Measurements from ENCODE around the gene LMO7. TPM values are rescaled to one million over a fixed set of nuclear protein-coding genes. Genes with fewer than 3 reads are reported as not detected.

LMO7 gene
- total RNA-seq, 1 donor from 2014 or later: 176 TPM

DNA sequence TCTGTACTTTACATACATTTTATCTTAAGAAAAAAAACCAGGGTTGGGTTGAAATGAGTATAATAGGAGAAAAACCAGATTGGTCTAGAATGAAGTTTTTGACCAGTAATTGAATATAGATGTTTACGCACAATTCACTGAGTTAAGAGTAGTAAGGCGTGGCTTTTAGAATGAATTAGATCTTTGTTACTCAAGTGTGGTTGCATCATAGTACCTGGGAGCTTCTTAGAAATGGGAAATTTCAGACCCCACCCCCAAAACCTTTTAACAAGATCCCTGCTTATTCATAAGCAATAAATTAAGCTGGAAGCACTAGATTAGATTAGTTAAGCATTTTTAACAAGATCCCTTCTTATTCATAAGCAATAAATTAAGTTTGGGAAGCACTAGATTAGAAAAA is 28.7 kb upstream of the LMO7 start:
- intact Hi-C loops (cut with DNase I): no loop called here

DNA sequence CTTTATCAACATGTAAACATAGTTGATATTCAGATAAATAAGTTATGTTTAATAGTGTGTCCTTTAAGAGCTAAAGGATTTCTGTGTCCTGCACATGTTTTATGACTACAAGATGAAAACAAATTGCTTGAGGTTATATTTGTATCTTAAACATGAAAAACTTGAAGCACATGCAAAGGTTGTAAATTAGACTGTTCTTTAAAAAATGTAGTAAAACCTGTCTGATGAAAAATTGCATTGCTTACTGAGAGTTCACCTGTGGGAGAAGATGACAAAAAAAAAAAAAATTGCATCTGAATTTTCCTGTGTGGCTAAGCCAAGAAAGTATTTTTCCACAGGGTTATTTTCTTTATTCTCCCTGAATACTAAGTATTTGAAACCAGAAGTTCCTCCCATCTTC is 25.7 kb upstream of the LMO7 start:
- H3K4me3 ChIP-seq: no peak overlapping the region
- H3K4me1 ChIP-seq: no peaks in the 10 kb centered on the region
- intact Hi-C loops (cut with DNase I): no loop called here
- H3K27me3 ChIP-seq: no peaks in the 10 kb centered on the region
- no peak overlapping the region for H3K27ac ChIP-seq
- H3K36me3 ChIP-seq: no peaks in the 10 kb centered on the region
- TF ChIP-seq, protein P1, sequence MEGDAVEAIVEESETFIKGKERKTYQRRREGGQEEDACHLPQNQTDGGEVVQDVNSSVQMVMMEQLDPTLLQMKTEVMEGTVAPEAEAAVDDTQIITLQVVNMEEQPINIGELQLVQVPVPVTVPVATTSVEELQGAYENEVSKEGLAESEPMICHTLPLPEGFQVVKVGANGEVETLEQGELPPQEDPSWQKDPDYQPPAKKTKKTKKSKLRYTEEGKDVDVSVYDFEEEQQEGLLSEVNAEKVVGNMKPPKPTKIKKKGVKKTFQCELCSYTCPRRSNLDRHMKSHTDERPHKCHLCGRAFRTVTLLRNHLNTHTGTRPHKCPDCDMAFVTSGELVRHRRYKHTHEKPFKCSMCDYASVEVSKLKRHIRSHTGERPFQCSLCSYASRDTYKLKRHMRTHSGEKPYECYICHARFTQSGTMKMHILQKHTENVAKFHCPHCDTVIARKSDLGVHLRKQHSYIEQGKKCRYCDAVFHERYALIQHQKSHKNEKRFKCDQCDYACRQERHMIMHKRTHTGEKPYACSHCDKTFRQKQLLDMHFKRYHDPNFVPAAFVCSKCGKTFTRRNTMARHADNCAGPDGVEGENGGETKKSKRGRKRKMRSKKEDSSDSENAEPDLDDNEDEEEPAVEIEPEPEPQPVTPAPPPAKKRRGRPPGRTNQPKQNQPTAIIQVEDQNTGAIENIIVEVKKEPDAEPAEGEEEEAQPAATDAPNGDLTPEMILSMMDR (IDR thresholded peaks at IDR 0.05): no peak
- H3K9me3 ChIP-seq: no peaks in the 10 kb centered on the region
- DNase-seq (ENCODE audit: low spot score in 2 of 2): no peak

More for the DNA sequence above, 28.7 kb upstream of the LMO7 start:
- H3K9me3 ChIP-seq: no peaks in the 10 kb centered on the region
- no peak for DNase-seq (ENCODE audit: low spot score in 2 of 2)
- no peaks in the 10 kb centered on the region for H3K4me1 ChIP-seq
- H3K27ac ChIP-seq: no peak overlapping the region
- H3K27me3 ChIP-seq: no peaks in the 10 kb centered on the region
- TF ChIP-seq, protein P1 (IDR thresholded peaks at IDR 0.05): no peak
- no peaks in the 10 kb centered on the region for H3K36me3 ChIP-seq
- no peak overlapping the region for H3K4me3 ChIP-seq

DNA sequence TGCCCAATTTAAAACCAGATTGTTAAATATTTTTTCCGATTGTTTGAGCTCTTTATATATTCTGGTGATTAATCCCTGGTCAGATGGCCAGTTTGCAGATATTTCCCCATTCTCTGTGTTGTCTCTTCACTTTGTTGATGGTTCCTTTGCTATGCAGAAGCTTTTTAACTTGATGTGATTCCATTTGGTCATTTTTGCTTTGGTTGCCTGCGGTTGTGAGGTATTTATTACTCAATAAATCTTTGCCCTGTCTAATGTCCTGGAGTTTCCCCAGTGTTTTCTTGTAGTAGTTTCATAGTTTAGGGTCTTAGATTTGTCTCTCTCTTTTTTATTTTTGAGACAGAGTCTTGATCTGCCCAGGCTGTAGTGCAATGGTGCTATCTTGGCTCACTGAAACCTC is 23.8 kb upstream of the LMO7 start:
- Histone ChIP-seq H3K27ac (no peak overlapping the region), H3K36me3 (no peaks in the 10 kb centered on the region), H3K4me3 (no peak overlapping the region), H3K27me3 (no peaks in the 10 kb centered on the region), H3K4me1 (no peaks in the 10 kb centered on the region), H3K9me3 (no peaks in the 10 kb centered on the region)
- DNase-seq (ENCODE audit: low spot score in 2 of 2): no peak
- TF ChIP-seq, protein P1 (IDR thresholded peaks at IDR 0.05): no peak
- intact Hi-C loops (cut with DNase I): no loop called here

DNA sequence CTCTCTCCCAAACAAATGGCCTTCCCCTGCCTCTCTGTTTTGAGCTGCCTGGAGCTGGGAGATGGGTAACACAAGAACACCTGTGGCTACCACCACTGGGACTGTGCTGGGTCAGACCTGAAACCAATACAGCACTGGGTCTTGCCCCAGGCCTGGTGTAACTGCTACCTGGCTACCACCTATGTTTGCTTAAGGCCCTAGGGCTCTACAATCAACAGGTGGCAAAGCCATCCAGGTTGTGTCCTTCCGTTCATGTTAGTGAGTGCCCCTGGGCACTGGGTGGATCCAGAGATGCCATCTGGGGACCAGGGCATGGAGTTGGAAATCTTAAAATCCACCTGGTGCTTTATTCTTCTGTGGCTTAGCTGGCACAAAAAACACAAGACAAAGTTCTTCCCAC is 18.9 kb upstream of the LMO7 start:
- TF ChIP-seq, protein P1 (IDR thresholded peaks at IDR 0.05): no peak
- Histone ChIP-seq H3K27me3 (no peaks in the 10 kb centered on the region), H3K9me3 (no peaks in the 10 kb centered on the region), H3K4me3 (no peak overlapping the region), H3K4me1 (no peaks in the 10 kb centered on the region), H3K36me3 (no peaks in the 10 kb centered on the region), H3K27ac (no peak overlapping the region)
- intact Hi-C loops (cut with DNase I): no loop called here
- no peak for DNase-seq (ENCODE audit: low spot score in 2 of 2)

DNA sequence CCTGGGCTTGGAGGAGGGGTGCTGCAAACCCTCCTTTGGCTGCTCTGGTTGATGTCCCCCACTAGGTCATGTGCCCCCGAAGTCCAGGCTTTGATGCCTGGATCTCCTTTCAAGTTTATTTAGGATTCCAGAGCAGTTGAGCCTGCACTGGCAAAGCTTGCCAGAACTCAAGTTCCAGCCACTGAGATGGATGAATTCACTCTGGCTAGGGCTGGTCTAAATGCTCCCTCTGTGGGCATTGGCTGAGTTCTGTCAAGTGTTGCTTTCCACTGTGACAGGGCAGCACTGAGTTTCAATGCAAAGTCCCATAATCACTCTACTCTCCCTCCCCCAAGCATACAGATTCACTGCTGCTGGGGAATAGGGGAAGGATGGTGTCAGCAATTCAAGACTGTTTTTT is 17.8 kb upstream of the LMO7 start:
- no peak for DNase-seq (ENCODE audit: low spot score in 2 of 2)
- intact Hi-C loops (cut with DNase I): no loop called here
- no peaks in the 10 kb centered on the region for H3K9me3 ChIP-seq
- TF ChIP-seq, protein P1 (IDR thresholded peaks at IDR 0.05): no peak
- H3K27me3 ChIP-seq: no peaks in the 10 kb centered on the region
- no peak overlapping the region for H3K4me3 ChIP-seq
- H3K36me3 ChIP-seq: no peaks in the 10 kb centered on the region
- no peak overlapping the region for H3K27ac ChIP-seq
- no peaks in the 10 kb centered on the region for H3K4me1 ChIP-seq

DNA sequence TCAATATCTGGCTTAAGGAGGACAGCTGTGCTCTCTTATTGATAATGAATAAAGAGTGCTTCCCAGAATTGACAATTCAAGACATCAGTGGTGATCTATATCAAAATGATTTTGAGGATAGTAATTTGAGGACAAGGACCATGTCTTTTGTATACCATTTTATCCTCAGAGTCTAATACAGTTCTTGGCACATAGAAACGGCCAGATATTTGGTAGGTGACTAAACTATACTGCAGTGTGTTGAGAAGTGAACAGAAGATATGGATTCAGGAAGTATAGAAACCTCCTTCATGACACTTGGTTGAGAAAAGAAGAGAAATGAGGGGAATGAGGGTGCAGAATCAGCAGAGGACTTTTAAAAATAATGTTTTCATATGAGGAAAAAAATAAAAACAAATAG is 16.1 kb upstream of the LMO7 start:
- no peaks in the 10 kb centered on the region for H3K36me3 ChIP-seq
- DNase-seq (ENCODE audit: low spot score in 2 of 2): no peak
- TF ChIP-seq, protein P1 (IDR thresholded peaks at IDR 0.05): no peak

More for the DNA sequence above, 16.1 kb upstream of the LMO7 start:
- Histone ChIP-seq H3K9me3 (no peaks in the 10 kb centered on the region), H3K4me1 (no peaks in the 10 kb centered on the region), H3K27me3 (no peaks in the 10 kb centered on the region), H3K4me3 (no peak overlapping the region), H3K27ac (no peak overlapping the region)
- intact Hi-C loops (cut with DNase I): no loop called here
